ENCODE data around the gene NRGN.

NRGN gene

GRCh38 chr11:124747406-124748099, 7.8 kb downstream of the NRGN start:
- TF ChIP-seq CTCF (conservative IDR thresholded peaks at IDR 0.05), result no peak
- peak overlapping the region; percentile 55; the same call in 1 of the 2 replicates for H3K27ac ChIP-seq

GRCh38 chr11:124748100-124748418, 8.3 kb downstream of the NRGN start:
- TF ChIP-seq CTCF (conservative IDR thresholded peaks at IDR 0.05), result no peak
- no peak for TF ChIP-seq ZFX (IDR thresholded peaks at IDR 0.05)
- H3K27ac ChIP-seq, result no peak overlapping the region

GRCh38 chr11:124748481-124749343, 9.0 kb downstream of the NRGN start:
- no peak overlapping the region; the same call in 1 of the 2 replicates for H3K27ac ChIP-seq
- TF ChIP-seq ZFX (IDR thresholded peaks at IDR 0.05) (no peak), CTCF (conservative IDR thresholded peaks at IDR 0.05) (no peak)

GRCh38 chr11:124749912-124750311, 10.2 kb downstream of the NRGN start:
- TF ChIP-seq ZFX (IDR thresholded peaks at IDR 0.05) (no peak), CTCF (conservative IDR thresholded peaks at IDR 0.05) (no peak)
- H3K27ac ChIP-seq, result no peak overlapping the region

- H3K27ac ChIP-seq, result no peak overlapping the region
- TF ChIP-seq ZFX (IDR thresholded peaks at IDR 0.05) (no peak), CTCF (conservative IDR thresholded peaks at IDR 0.05) (no peak)
Observed at GRCh38 chr11:124751391-124751740, 11.6 kb downstream of the NRGN start.

GRCh38 chr11:124751741-124752470, 12.2 kb downstream of the NRGN start, which contains the start of gene VSIG2:
Gene VSIG2 (minus strand): TSS chr11:124752255. CDS start chr11:124752137, 118 bp downstream.
- TF ChIP-seq ZFX (IDR thresholded peaks at IDR 0.05) (no peak), CTCF (conservative IDR thresholded peaks at IDR 0.05) (no peak)
- H3K27ac ChIP-seq, result no peak within 1 kb of the TSS

Data from C4-2B (cell line).